ENCODE results near the gene ZFP1. TPM values are rescaled to one million over a fixed set of nuclear protein-coding genes. Genes with fewer than 3 reads are reported as not detected.
A peak's percentile ranks its signal among the peaks of the same experiment; 100 is the strongest.

The ZFP1 gene
- total RNA-seq, 1 experiment from 2014 or later: 15.3 TPM

DNA sequence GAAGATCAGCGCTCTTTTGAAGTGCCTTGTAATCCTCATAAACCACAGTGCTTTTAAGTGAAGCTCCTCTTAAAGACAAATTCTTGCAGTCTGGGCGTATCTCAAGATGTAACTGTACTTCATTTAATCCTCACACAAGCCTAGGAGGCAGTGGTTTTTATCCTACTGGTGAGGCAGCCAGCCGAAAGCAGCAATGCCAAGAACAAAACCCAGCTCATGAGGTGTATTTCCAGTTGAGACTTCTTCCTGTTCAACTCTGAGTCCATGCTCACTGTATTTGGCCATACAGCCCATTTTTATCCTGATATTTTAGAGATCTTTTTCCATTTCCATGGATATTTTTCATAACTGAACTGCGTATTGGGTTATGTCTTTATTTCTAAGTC is 44.9 kb downstream of the ZFP1 start:
- H2BK120ac ChIP-seq (ENCODE audit: low read depth, low read length, poor library complexity, severe bottlenecking): no peak overlapping the region
- no peak overlapping the region for H3K18ac ChIP-seq (ENCODE audit: insufficient read length, low read depth, low read length)
- no peak overlapping the region for H4K91ac ChIP-seq (ENCODE audit: insufficient read length, low read depth, low read length)
- no CpG with 5 or more reads among the region's 4 CpGs for WGBS (ENCODE audit: extremely low coverage, insufficient read length, low lambda C conversion rate)
- no peaks in the 10 kb centered on the region for H3K9me3 ChIP-seq (ENCODE audit: control insufficient read depth, low read depth, low read length)
- no peaks in the 10 kb centered on the region for H3K27me3 ChIP-seq (ENCODE audit: insufficient read depth, low read length)
- no peak overlapping the region for H3K14ac ChIP-seq (ENCODE audit: insufficient read depth, low read length)
- H3K23ac ChIP-seq (ENCODE audit: insufficient read length, low read depth, low read length): no peak overlapping the region
- no peaks in the 10 kb centered on the region for H3K23me2 ChIP-seq (ENCODE audit: insufficient read length, low read depth, low read length, poor library complexity, severe bottlenecking)
- H3T11ph ChIP-seq (ENCODE audit: low read length): no peak overlapping the region
- H3K36me3 Mint-ChIP-seq (ENCODE audit: insufficient read depth in 1 of 3, low read depth in 3 of 3): 0 out of 7 replicates have a peak, but pooled peaks cover 0 to 4% (median 0%) of the 10 kb centered on the region in 3 experiments
- no peak overlapping the region for H3K4ac ChIP-seq (ENCODE audit: low read depth, low read length)
- no peaks in the 10 kb centered on the region for H3K79me2 ChIP-seq (ENCODE audit: insufficient read depth, low read length)
- no peak overlapping the region for H3K27ac ChIP-seq (ENCODE audit: insufficient read length, low read depth, low read length)
- no peak overlapping the region for H4K5ac ChIP-seq (ENCODE audit: insufficient read length, low read depth, low read length)
- H4K8ac ChIP-seq (replicated peaks; ENCODE audit: insufficient read length, low read depth, low read length): no peak overlapping the region
- H2BK15ac ChIP-seq (ENCODE audit: low read depth, low read length): no peak overlapping the region
- peaks cover 0 to 9% of the 10 kb centered on the region in 2 experiments for H3K4me1 Mint-ChIP-seq
- no peak overlapping the region for H3K56ac ChIP-seq (ENCODE audit: insufficient read length, low read depth, low read length)
- H2BK12ac ChIP-seq (ENCODE audit: insufficient read length, low read depth, low read length): no peak overlapping the region
- no peak overlapping the region for H2BK20ac ChIP-seq (ENCODE audit: low read depth, low read length, poor library complexity, severe bottlenecking)
- TF ChIP-seq, protein P1, sequence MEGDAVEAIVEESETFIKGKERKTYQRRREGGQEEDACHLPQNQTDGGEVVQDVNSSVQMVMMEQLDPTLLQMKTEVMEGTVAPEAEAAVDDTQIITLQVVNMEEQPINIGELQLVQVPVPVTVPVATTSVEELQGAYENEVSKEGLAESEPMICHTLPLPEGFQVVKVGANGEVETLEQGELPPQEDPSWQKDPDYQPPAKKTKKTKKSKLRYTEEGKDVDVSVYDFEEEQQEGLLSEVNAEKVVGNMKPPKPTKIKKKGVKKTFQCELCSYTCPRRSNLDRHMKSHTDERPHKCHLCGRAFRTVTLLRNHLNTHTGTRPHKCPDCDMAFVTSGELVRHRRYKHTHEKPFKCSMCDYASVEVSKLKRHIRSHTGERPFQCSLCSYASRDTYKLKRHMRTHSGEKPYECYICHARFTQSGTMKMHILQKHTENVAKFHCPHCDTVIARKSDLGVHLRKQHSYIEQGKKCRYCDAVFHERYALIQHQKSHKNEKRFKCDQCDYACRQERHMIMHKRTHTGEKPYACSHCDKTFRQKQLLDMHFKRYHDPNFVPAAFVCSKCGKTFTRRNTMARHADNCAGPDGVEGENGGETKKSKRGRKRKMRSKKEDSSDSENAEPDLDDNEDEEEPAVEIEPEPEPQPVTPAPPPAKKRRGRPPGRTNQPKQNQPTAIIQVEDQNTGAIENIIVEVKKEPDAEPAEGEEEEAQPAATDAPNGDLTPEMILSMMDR (conservative IDR thresholded peaks at IDR 0.05): no peak
- peaks cover 2% of the 10 kb centered on the region; the same call in 1 of the 2 replicates for H3K27me3 Mint-ChIP-seq (ENCODE audit: low read depth)
- H3K9ac ChIP-seq (ENCODE audit: extremely low read depth, insufficient read length, low read length): no peak overlapping the region
- no peaks in the 10 kb centered on the region for H3K4me1 ChIP-seq (ENCODE audit: insufficient read depth, low read length)
- H2BK5ac ChIP-seq (ENCODE audit: insufficient read length, low read length): no peak overlapping the region
- no peak overlapping the region for H3K4me3 Mint-ChIP-seq
- H2AK5ac ChIP-seq (ENCODE audit: insufficient read length, low read length): no peak overlapping the region
- H3K79me1 ChIP-seq (ENCODE audit: insufficient read depth, low read depth, low read length, poor library complexity, severe bottlenecking): no peaks in the 10 kb centered on the region
- no peaks in the 10 kb centered on the region for H4K20me1 ChIP-seq (ENCODE audit: control insufficient read depth, insufficient read depth, insufficient read length)
- no peaks in the 10 kb centered on the region; a peak in 1 of 5 replicates for H3K9me3 Mint-ChIP-seq
- H3K4me2 ChIP-seq (ENCODE audit: insufficient read depth, insufficient read length, low read length): no peak overlapping the region
- peak overlapping the region in 1 of 3 experiments; percentile 70; a peak in 1 of 7 replicates for H3K27ac Mint-ChIP-seq
- H2AFZ ChIP-seq (ENCODE audit: low read length): no peak overlapping the region
- no peak for DNase-seq
